ENCODE measurements around the gene CPED1.

GRCh38 chr7:121029302-121029701, 40.8 kb downstream of the CPED1 start:
- TF ChIP-seq CTCF (IDR thresholded peaks at IDR 0.05) (no peak), POLR2A (IDR thresholded peaks at IDR 0.05) (no peak)
